IMR-90 (cell line): ENCODE results near the gene FXYD3. TPM values are rescaled to one million over a fixed set of nuclear protein-coding genes. Genes with fewer than 3 reads are reported as not detected.

Experiments used
- ATAC-seq: fragments of 200-7000 bp; cut with Tn5 transposase; 2 replicates; pipeline ENCODE4 v1.9.1; 2020; ENCODE audit warnings: low read depth, mild to moderate bottlenecking, moderate library complexity
- BruUV-seq: library from RNA; stranded (reverse); fragments of 400-500 nt; replicated peaks from 2 replicates; lab custom pipeline; 2021; lab: Mats Ljungman, UMichigan
- CTCF ChIA-PET: fragments of 300-600 bp; formaldehyde crosslinking; extraction: SDS; loops from one replicate; lab custom pipeline; 2021; ENCODE audit warnings: antibody characterized with exemption; lab: Yijun Ruan, JAX
- POLR2A ChIA-PET: fragments of 300-600 bp; sonication (Branson Sonifier 250); formaldehyde crosslinking; loops from one replicate; lab custom pipeline; 2022; ENCODE audit warnings: antibody characterized with exemption; ENCODE audit not compliant: unreplicated experiment; lab: Charles Lee
- DNase-seq: peaks from one replicate; pipeline ENCODE4 v3.0.0; 2013
- H2AFZ ChIP-seq: replicated peaks from 2 replicates; pipeline ENCODE3; 2013; ENCODE audit warnings: low read length, mild to moderate bottlenecking; ENCODE audit not compliant: poor library complexity
- H2AK5ac ChIP-seq: 2 replicates; pipeline ENCODE4 v1.6.1; 2013; ENCODE audit warnings: low read depth, low read length, inconsistent platforms
- H2AK9ac ChIP-seq: replicated peaks from 2 replicates; pipeline ENCODE3; 2013; ENCODE audit warnings: mild to moderate bottlenecking, low read depth, low read length, moderate library complexity; ENCODE audit not compliant: poor library complexity
- H2BK120ac ChIP-seq: 2 replicates; pipeline ENCODE4 v1.6.1; 2013; ENCODE audit warnings: low read depth, low read length, inconsistent platforms
- H2BK15ac ChIP-seq: 3 replicates; pipeline ENCODE4 v1.6.1; 2013; ENCODE audit warnings: low read depth, low read length, inconsistent platforms
- H2BK20ac ChIP-seq: 2 replicates; pipeline ENCODE4 v1.6.1; 2013; ENCODE audit warnings: low read depth, mild to moderate bottlenecking, inconsistent platforms, low read length, moderate library complexity
- H2BK5ac ChIP-seq: 2 replicates; pipeline ENCODE4 v1.6.1; 2013; ENCODE audit warnings: mild to moderate bottlenecking, low read depth, low read length, inconsistent platforms; ENCODE audit not compliant: poor library complexity, severe bottlenecking
- H3K14ac ChIP-seq: replicated peaks from 2 replicates; pipeline ENCODE4 v1.6.1; 2013; ENCODE audit warnings: low read depth, low read length, inconsistent platforms
- H3K18ac ChIP-seq: 2 replicates; pipeline ENCODE4 v1.6.1; 2013; ENCODE audit warnings: low read depth, low read length, control low read depth
- H3K23ac ChIP-seq: 2 replicates; pipeline ENCODE4 v1.6.1; 2013; ENCODE audit warnings: low read depth, low read length, inconsistent platforms
- H3K27ac ChIP-seq: 2 replicates; pipeline ENCODE4 v1.5.1; 2013; ENCODE audit warnings: mild to moderate bottlenecking, control low read depth, low read length; ENCODE audit not compliant: insufficient read depth
- H3K27me3 ChIP-seq: 2 replicates; pipeline ENCODE4 v1.6.1; 2013; ENCODE audit warnings: low read length; ENCODE audit not compliant: control insufficient read depth, insufficient read depth
- H3K36me3 ChIP-seq: 2 replicates; pipeline ENCODE4 v1.6.1; 2013; ENCODE audit warnings: low read length, mixed read lengths; ENCODE audit not compliant: control insufficient read depth, insufficient read depth
- H3K4ac ChIP-seq: 2 replicates; pipeline ENCODE4 v1.6.1; 2013; ENCODE audit warnings: low read depth, low read length, inconsistent platforms
- H3K4me1 ChIP-seq: 2 replicates; pipeline ENCODE4 v1.6.1; 2013; ENCODE audit warnings: low read length, mixed read lengths; ENCODE audit not compliant: control insufficient read depth, insufficient read depth
- H3K4me2 ChIP-seq: 2 replicates; pipeline ENCODE4 v1.6.1; 2013; ENCODE audit warnings: low read depth, mild to moderate bottlenecking, control low read depth, low read length, moderate library complexity
- H3K4me3 ChIP-seq: 2 replicates; pipeline ENCODE4 v1.5.1; 2013; ENCODE audit warnings: low read depth, mild to moderate bottlenecking, control low read depth, low read length, moderate library complexity; ENCODE audit not compliant: insufficient read depth
- H3K56ac ChIP-seq: 2 replicates; pipeline ENCODE4 v1.6.1; 2013; ENCODE audit warnings: low read length, inconsistent platforms; ENCODE audit not compliant: insufficient read depth; ENCODE audit errors: extremely low read depth
- H3K79me1 ChIP-seq, 2 experiments: 2 replicates each; pipeline ENCODE4 v1.6.1; 2013; ENCODE audit warnings: low read length in 2 of 2, inconsistent platforms in 1 of 2, low read depth in 1 of 2
- H3K9ac ChIP-seq: 2 replicates; pipeline ENCODE4 v1.6.1; 2013; ENCODE audit warnings: low read depth, low read length, control low read depth
- H3K9me1 ChIP-seq: 2 replicates; pipeline ENCODE4 v1.6.1; 2013; ENCODE audit warnings: low read length, inconsistent platforms; ENCODE audit not compliant: insufficient read depth
- H3K9me3 ChIP-seq: 2 replicates; pipeline ENCODE4 v1.6.1; 2013; ENCODE audit warnings: low read length; ENCODE audit not compliant: control insufficient read depth, insufficient read depth
- H4K20me1 ChIP-seq: 2 replicates; pipeline ENCODE4 v1.6.1; 2013; ENCODE audit warnings: low read length, inconsistent platforms; ENCODE audit not compliant: insufficient read depth
- H4K5ac ChIP-seq: 2 replicates; pipeline ENCODE4 v1.6.1; 2013; ENCODE audit warnings: mild to moderate bottlenecking, low read depth, low read length, control low read depth
- H4K8ac ChIP-seq, 2 experiments: 2 replicates each; pipeline ENCODE4 v1.6.1; 2013; ENCODE audit warnings: low read depth in 2 of 2, low read length in 2 of 2, control low read depth in 1 of 2, inconsistent platforms in 1 of 2
- H4K91ac ChIP-seq: 2 replicates; pipeline ENCODE4 v1.6.1; 2013; ENCODE audit warnings: low read depth, low read length, inconsistent platforms; ENCODE audit not compliant: insufficient read depth
- BHLHE40 ChIP-seq: fragments of 150-350 bp; IDR thresholded peaks from 2 replicates; pipeline ENCODE4 v1.6.1; 2016; ENCODE audit warnings: mild to moderate bottlenecking, low read depth, low read length
- CEBPB ChIP-seq: IDR thresholded peaks from 2 replicates; pipeline ENCODE4 v1.6.1; 2012; ENCODE audit warnings: low read depth, low read length, improper control_type of control experiment
- MAFK ChIP-seq: IDR thresholded peaks from 2 replicates; pipeline ENCODE4 v1.6.1; 2012; ENCODE audit warnings: low read depth, low read length, improper control_type of control experiment
- MXI1 ChIP-seq: IDR thresholded peaks from 2 replicates; pipeline ENCODE4 v1.6.1; 2012; ENCODE audit warnings: low read depth, mild to moderate bottlenecking, low read length, moderate library complexity, borderline replicate concordance
- NFE2L2 ChIP-seq: fragments of 150-350 bp; IDR thresholded peaks from 2 replicates; pipeline ENCODE4 v1.6.1; 2016; ENCODE audit warnings: low read depth, mild to moderate bottlenecking, low read length
- RAD21 ChIP-seq: IDR thresholded peaks from 2 replicates; pipeline ENCODE4 v1.6.1; 2012; ENCODE audit warnings: low read length, improper control_type of control experiment
- RCOR1 ChIP-seq: IDR thresholded peaks from 2 replicates; pipeline ENCODE4 v1.6.1; 2012; ENCODE audit warnings: mild to moderate bottlenecking, low read length, improper control_type of control experiment; ENCODE audit not compliant: insufficient replicate concordance
- RFX5 ChIP-seq: IDR thresholded peaks from 2 replicates; pipeline ENCODE4 v1.8.0; 2012; ENCODE audit warnings: low read depth, mild to moderate bottlenecking, low read length, moderate library complexity
- WGBS, 2 experiments: methylation state at CpG; one replicate each; pipeline versions ENCODE4 v1.1.5 to v1.1.7; 2013; ENCODE audit warnings: missing lambda C conversion rate in 2 of 2; ENCODE audit not compliant: insufficient read length in 1 of 2; ENCODE audit errors: extremely low coverage in 2 of 2; 5-methylcytosine and 5-hydroxymethylcytosine counted together
- dilution Hi-C: fragments of 300-500 bp; cut with HindIII; formaldehyde crosslinking; loops from one replicate; pipeline ENCODE4 v1.14.3; 2018; ENCODE audit warnings: low sequenced_read_pairs; ENCODE audit not compliant: unreplicated experiment
- in situ Hi-C: fragments of 300-500 bp; cut with MboI; formaldehyde crosslinking; loops from 3 replicates; pipeline ENCODE4 v1.14.3; 2019; ENCODE audit warnings: low sequenced_read_pairs, inconsistent platforms, mixed read lengths
- intact Hi-C: fragments of 100-400 bp; cut with micrococcal nuclease; formaldehyde crosslinking; loops from 2 replicates; pipeline ENCODE4 v1.10.0; 2022
- polyA plus RNA-seq, 3 experiments: library from polyadenylated mRNA; depleted of rRNA; stranded (reverse); fragments of >200 nt; gene quantifications; 2 replicates each; pipeline ENCODE4 v1.2.3, GENCODE V29; 2012; ENCODE audit warnings: low replicate concordance in 1 of 3
- total RNA-seq: library from RNA; depleted of rRNA; stranded (reverse); fragments of >200 nt; gene quantifications from 2 replicates; pipeline ENCODE4 v1.2.3, GENCODE V29; 2012
- TF ChIP-seq, protein P1 (sequence below): conservative IDR thresholded peaks from 2 replicates; pipeline ENCODE4 v1.5.1; 2012; ENCODE audit warnings: mild to moderate bottlenecking, low read depth, low read length, improper control_type of control experiment

FXYD3 gene
- total and polyA plus RNA-seq, 2 of the 4 experiments (the other 2 are of a cell fraction) = not detected

- Histone ChIP-seq H3K9me1 (peaks cover 3% of the 10 kb centered on the region; the same call in 1 of the 2 replicates), H3K4me3 (no peak overlapping the region), H2BK20ac (no peak overlapping the region), H3K18ac (no peak overlapping the region), H3K9me3 (no peaks in the 10 kb centered on the region), H2BK5ac (no peak overlapping the region), H3K36me3 (no peaks in the 10 kb centered on the region), H4K20me1 (peaks cover 3% of the 10 kb centered on the region; the same call in 1 of the 2 replicates), H3K23ac (no peak overlapping the region), H3K14ac (no peak overlapping the region), H3K4me1 (peaks cover 18% of the 10 kb centered on the region), H3K27ac (no peak overlapping the region), H4K91ac (no peak overlapping the region), H3K4ac (no peak overlapping the region), H2BK15ac (no peak overlapping the region), H3K27me3 (peaks cover 14% of the 10 kb centered on the region), H2BK120ac (no peak overlapping the region), H3K56ac (no peak overlapping the region), H3K79me1 (no peaks in the 10 kb centered on the region), H4K8ac (no peak overlapping the region), H2AFZ (no peak overlapping the region), H4K5ac (no peak overlapping the region), H3K9ac (no peak overlapping the region), H2AK9ac (no peak overlapping the region), H2AK5ac (no peak overlapping the region), H3K4me2 (no peak overlapping the region)
- in situ Hi-C loops (loop anchor here (5.0 kb wide), 1 partner anchor 70 kb away; no protein-coding TSS in a partner anchor), intact Hi-C loops (no loop called here), dilution Hi-C loops (no loop called here)
- ChIA-PET POLR2A (no interaction called here), CTCF (interaction anchor here (3.2 kb wide), 1 partner anchor 70 kb away, joined by 18 read pairs; no protein-coding TSS in a partner anchor)
- 83% methylated on average over 6 of the region's 9 CpGs; no CpG with 5 or more reads in 1 of the 2 experiments for WGBS, 2 experiments
- DNase-seq (no peak), ATAC-seq (no peak)
- TF ChIP-seq MAFK = no peak
- no peak for TF ChIP-seq NFE2L2
- TF ChIP-seq RCOR1 = no peak
- TF ChIP-seq CEBPB = no peak
- TF ChIP-seq, protein P1, sequence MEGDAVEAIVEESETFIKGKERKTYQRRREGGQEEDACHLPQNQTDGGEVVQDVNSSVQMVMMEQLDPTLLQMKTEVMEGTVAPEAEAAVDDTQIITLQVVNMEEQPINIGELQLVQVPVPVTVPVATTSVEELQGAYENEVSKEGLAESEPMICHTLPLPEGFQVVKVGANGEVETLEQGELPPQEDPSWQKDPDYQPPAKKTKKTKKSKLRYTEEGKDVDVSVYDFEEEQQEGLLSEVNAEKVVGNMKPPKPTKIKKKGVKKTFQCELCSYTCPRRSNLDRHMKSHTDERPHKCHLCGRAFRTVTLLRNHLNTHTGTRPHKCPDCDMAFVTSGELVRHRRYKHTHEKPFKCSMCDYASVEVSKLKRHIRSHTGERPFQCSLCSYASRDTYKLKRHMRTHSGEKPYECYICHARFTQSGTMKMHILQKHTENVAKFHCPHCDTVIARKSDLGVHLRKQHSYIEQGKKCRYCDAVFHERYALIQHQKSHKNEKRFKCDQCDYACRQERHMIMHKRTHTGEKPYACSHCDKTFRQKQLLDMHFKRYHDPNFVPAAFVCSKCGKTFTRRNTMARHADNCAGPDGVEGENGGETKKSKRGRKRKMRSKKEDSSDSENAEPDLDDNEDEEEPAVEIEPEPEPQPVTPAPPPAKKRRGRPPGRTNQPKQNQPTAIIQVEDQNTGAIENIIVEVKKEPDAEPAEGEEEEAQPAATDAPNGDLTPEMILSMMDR = no peak
- TF ChIP-seq MXI1 = no peak
- no peak for TF ChIP-seq RAD21
- no peak for TF ChIP-seq RFX5
- no peak for TF ChIP-seq BHLHE40
- no TSS peak for BruUV-seq
Measured at GRCh38 chr19:35136977-35137702, 21.5 kb downstream of the FXYD3 start.
